Nephron progenitor cell (in vitro differentiated cells): ENCODE measurements around the gene DIP2C.
"Not testable (repeated sequence)": the region's sequence is repeated elsewhere in the genome, so short reads cannot be mapped to it uniquely, and the experiment has no call there.

Experiments used
- DNase-seq: peaks from one replicate; pipeline ENCODE4 v3.0.0; 2021
- H3K27ac Mint-ChIP-seq: 2 replicates; pipeline ENCODE4 v1.8.0; 2021; ENCODE audit warnings: mild to moderate bottlenecking, moderate library complexity, mixed read lengths
- H3K27me3 Mint-ChIP-seq: 2 replicates; pipeline ENCODE4 v1.8.0; 2021; ENCODE audit warnings: mild to moderate bottlenecking, low read depth, mixed read lengths; ENCODE audit not compliant: poor library complexity
- H3K36me3 Mint-ChIP-seq: 2 replicates; pipeline ENCODE4 v1.8.0; 2021; ENCODE audit warnings: low read depth, mixed read lengths
- H3K4me1 Mint-ChIP-seq: 2 replicates; pipeline ENCODE4 v1.8.0; 2021; ENCODE audit warnings: mixed read lengths
- H3K4me3 Mint-ChIP-seq: 2 replicates; pipeline ENCODE4 v1.8.0; 2021; ENCODE audit warnings: mild to moderate bottlenecking, moderate library complexity, mixed read lengths
- H3K9me3 Mint-ChIP-seq: 2 replicates; pipeline ENCODE4 v1.8.0; 2021; ENCODE audit warnings: mild to moderate bottlenecking, moderate library complexity, mixed read lengths
- CTCF ChIP-seq: fragments of 200-600 bp; sonication (generic); IDR thresholded peaks from 2 replicates; pipeline ENCODE4 v1.5.0; 2021; ENCODE audit warnings: antibody characterized with exemption

The DIP2C gene

GRCh38 chr10:682931-683447, 6.5 kb downstream of the DIP2C start:
- no peak for DNase-seq
- no peak for TF ChIP-seq CTCF
- no peaks in the 10 kb centered on the region for H3K9me3 Mint-ChIP-seq
- peaks cover 21% of the 10 kb centered on the region for H3K36me3 Mint-ChIP-seq
- peak overlapping the region; percentile 37 for H3K27ac Mint-ChIP-seq
- peaks cover 38% of the 10 kb centered on the region for H3K4me1 Mint-ChIP-seq
- H3K4me3 Mint-ChIP-seq, result peak overlapping the region; percentile 65
- peaks cover 4% of the 10 kb centered on the region for H3K27me3 Mint-ChIP-seq

DNA sequence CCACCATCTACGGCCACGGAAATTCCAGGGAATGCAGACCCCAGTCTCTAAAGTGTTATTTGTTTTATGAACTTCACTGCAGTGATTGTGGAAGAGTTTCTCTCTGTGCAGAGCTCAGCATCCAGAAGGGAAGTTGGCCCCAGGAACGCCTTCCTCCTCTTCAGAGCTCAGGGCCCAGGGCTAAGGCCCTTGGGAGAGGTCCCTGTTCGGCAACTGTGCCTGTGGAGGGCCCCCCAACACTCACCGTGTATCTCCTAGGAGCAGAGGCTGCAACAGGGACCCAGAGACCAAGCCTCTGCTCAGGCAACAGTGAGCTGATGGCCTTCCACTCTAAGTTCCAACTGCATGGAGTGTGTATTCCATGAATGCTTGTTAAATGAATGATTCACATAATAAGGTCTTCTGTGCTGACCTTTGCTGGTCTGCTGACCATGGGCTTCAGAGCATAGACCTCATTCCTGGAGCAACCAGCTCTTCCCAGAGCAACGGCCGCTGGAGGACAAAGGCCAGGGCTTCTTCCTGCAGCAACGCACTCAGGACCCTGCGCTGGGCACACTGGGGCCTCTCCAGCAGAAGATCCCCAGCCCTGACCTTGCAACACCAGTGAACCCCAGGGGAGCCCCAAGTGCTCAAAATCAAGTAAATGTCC, 7.7 kb downstream of the DIP2C start:
- Mint-ChIP-seq H3K27ac (no peak overlapping the region), H3K9me3 (no peaks in the 10 kb centered on the region)

GRCh38 chr10:680745-681144, 8.7 kb downstream of the DIP2C start:
- Mint-ChIP-seq H3K4me3 (no peak overlapping the region), H3K27me3 (peaks cover 4% of the 10 kb centered on the region), H3K36me3 (peaks cover 14% of the 10 kb centered on the region), H3K4me1 (peaks cover 27% of the 10 kb centered on the region), H3K9me3 (peaks cover 5% of the 10 kb centered on the region), H3K27ac (no peak overlapping the region)
- no peak for DNase-seq
- TF ChIP-seq CTCF, result no peak

More for the DNA sequence above, 7.7 kb downstream of the DIP2C start:
- Mint-ChIP-seq H3K27me3 (peaks cover 4% of the 10 kb centered on the region), H3K4me3 (no peak overlapping the region), H3K4me1 (peaks cover 27% of the 10 kb centered on the region), H3K36me3 (peaks cover 13% of the 10 kb centered on the region)
- no peak for DNase-seq
- no peak for TF ChIP-seq CTCF

DNA sequence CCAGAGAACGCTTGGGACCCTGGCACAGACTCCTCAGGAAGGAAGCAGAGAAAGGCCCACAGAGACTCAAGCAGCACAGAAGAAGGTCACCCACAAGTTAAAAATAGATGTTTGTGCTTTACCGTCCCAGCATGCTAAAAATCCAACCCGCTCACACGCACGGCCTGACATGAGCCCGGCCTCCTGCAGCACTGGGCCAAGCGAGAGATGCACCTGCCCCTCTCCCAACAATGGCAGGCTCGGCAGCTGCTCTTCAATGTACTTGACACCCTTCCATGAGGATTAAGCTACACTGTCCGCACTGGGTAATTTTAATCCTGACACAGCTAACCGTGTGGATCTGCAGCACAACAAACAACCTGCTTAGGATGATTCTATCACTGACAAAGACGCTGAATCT, 9.3 kb downstream of the DIP2C start:
- Mint-ChIP-seq H3K4me1 (peaks cover 27% of the 10 kb centered on the region), H3K36me3 (peaks cover 17% of the 10 kb centered on the region), H3K9me3 (peaks cover 9% of the 10 kb centered on the region), H3K27me3 (peaks cover 4% of the 10 kb centered on the region), H3K4me3 (no peak overlapping the region), H3K27ac (no peak overlapping the region)
- no peak for DNase-seq
- no peak for TF ChIP-seq CTCF

- Mint-ChIP-seq H3K27ac (no peak overlapping the region), H3K36me3 (peaks cover 22% of the 10 kb centered on the region), H3K4me1 (peaks cover 26% of the 10 kb centered on the region), H3K4me3 (no peak overlapping the region), H3K9me3 (peaks cover 14% of the 10 kb centered on the region), H3K27me3 (peaks cover 4% of the 10 kb centered on the region)
- no peak for DNase-seq
- no peak for TF ChIP-seq CTCF
Measured at GRCh38 chr10:679556-679955, 9.9 kb downstream of the DIP2C start.

DNA sequence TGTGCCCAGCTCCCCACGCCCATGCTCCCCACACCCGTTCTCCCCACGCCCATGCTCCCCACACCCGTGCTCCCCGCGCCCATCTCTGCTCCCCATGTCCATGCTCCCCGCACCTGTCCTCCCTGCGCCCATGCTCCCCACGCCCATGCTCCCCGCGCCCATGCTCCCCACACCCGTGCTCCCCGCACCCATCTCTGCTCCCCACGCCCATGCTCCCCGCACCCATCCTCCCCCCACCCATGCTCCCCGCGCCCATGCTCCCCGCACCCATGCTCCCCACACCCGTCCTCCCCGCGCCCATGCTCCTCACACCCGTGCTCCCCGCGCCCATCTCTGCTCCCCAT, 10.8 kb downstream of the DIP2C start:
- H3K4me3 Mint-ChIP-seq, DNase-seq, H3K27me3 Mint-ChIP-seq, H3K27ac Mint-ChIP-seq: not testable (repeated sequence)
- H3K36me3 Mint-ChIP-seq, result peaks cover 28% of the 10 kb centered on the region
- peaks cover 14% of the 10 kb centered on the region for H3K9me3 Mint-ChIP-seq
- H3K4me1 Mint-ChIP-seq, result peaks cover 17% of the 10 kb centered on the region
